ENCODE data around the gene TBC1D32.
"Not testable (repeated sequence)": the region's sequence is repeated elsewhere in the genome, so short reads cannot be mapped to it uniquely, and the experiment has no call there.

TBC1D32 gene

DNA sequence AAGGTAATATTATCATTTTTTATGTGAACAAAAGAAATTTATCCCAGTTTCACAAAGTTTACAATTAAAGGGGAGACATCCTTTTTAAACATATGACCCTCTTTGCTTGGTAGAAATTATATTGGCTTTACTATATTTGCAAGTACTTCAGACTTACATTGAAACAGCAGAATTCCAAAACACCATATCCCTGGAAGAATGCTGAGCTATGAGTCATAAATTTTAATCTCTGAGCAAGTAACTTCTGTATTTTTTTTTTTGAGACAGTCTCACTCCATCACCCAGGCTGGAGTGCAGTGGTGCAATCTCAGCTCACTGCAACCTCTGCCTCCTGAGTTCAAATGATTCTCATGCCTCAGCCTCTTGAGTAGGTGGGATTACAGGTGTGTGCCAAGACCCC lies 240.4 kb downstream of the TBC1D32 start:
- no peak for DNase-seq

DNA sequence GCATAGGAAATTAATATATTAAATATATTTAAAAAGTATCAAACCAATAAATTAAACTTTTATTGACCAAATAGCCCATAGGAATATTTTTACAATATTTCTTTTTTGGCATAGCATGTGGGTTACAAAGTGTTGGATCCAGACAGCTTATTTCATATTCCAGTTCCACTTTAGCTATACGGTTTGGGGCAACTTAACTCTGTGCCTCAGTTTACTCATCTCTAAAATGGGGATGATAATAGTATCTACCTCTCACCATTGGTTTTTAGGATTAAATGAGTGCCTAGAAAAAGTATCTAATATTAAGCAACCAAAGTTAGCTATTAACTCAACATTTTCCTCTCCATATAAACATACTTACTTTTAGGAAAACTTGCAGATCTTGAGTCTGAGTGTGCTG lies 243.8 kb downstream of the TBC1D32 start:
- DNase-seq, result no peak

DNA sequence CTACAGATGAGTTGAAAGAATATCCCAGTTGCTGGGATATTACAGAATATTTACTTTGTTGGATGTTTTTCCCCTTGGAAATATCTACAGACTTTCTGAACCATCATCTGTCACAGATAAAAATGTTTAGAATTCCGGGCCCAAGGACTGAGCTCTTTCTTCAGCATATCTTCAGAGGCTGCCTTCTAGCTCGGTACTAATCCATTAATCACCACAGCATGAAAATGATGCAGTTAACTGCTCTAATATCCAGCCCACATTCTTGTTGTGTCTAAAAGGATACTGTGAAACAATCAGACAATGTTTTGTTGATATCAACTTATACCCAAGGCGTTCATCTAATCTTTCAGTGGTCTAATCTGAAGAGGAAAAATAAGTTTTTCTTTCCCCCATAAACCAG lies 247.4 kb downstream of the TBC1D32 start:
- DNase-seq, result no peak

DNA sequence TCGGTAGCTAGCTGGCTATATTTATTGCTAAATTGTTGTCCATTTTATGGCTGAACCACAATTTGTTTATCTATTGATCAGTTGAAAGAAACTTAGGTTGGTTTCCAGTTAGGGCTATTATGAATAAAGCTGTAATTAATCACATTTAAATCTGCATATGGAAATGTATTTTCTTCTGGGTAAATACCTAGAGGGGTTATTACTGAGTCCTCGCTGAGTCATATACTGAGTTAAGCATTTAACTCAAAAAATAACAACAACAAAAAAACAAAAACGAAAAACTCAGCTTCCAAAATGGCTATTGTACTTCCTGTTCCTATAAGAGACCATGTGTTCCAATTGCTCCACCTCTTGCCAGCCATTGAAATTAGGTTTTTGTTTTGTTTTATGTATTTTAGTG lies 258.2 kb downstream of the TBC1D32 start:
- no peak for DNase-seq

DNA sequence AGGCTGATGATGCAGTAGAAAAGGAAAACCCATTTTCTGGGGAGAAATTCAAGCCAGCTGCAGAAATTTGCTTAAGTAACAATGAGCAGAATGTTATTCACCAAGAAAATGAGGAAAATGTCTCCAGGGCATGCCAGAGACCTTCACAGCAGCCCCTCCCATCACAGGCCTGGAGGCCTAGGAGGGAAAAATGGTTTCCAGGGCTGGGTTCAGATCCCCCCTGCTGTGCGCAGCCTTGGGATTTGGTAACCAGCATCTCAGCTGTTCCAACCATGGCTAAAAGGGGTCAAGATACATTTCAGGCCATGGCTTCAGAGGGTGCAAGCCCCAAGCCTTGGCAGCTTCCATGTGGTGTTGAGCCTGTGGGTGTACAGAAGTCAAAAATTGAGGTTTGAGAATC lies 265.5 kb downstream of the TBC1D32 start:
- not testable (repeated sequence) for DNase-seq

DNA sequence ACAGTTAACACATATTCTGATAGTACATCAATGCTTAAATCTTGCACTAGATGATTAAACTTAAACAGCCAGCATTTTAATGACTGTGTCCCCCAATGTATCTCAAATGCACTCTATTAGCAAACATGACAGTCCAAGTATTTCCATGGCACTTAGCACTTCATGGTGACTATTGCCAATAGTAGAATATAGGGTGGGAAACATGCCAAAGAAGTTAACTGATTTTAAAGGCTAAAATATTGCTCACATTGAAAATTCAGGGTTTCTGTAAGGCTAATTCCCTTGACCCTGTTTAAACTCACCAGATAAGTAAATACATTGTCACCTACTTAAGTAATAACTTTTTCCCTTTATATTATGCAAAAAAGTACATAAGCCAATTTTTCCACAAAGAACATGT lies 266.9 kb downstream of the TBC1D32 start:
- DNase-seq, result no peak

DNA sequence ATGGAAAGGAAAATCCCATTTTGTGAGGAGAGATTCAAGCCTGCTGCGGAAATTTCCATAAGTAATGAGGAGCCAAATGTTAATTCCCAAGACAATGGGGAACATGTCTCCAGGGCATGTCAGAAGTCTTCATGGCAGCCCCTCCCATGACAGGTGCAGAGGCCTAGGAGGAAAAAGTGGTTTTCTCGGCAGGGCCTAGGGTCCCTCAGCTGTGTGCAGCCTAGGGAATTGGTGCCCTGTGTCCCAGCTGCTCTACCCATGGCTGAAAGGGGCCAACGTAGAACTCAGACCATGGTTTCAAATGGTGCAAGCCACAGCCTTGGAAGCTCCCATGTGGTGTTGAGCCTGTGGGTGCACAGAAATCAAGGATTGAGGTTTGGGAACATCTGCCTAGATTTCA lies 269.9 kb downstream of the TBC1D32 start:
- no peak for DNase-seq

DNA sequence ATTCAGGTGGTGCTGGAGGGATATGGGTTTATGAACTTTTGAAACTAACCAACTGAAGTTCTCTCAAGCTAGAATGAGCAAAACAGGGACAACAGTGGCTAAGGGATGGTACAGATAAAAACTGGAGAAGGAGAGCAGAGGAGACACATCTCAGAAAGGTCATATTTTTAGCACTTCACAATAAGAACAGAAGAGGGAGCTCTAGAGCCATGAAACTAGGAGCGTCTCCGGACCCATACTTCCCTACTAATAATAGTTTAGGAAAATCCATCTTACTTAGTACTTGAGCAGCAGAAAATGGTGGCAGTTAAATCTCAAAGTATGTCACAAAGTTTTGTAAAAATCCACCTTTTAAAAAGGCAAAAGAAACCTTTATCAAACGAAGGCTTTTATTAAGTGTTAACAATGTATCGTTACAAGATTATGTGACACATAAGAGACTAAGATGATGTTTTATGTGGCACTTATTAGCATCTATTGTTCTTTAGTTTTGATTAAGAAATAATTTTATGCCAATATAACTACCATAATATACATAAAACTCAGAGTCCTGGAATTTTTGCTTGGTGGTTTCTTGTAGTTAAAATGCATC lies 278.6 kb downstream of the TBC1D32 start:
- peak; percentile 66 to 71 for DNase-seq

DNA sequence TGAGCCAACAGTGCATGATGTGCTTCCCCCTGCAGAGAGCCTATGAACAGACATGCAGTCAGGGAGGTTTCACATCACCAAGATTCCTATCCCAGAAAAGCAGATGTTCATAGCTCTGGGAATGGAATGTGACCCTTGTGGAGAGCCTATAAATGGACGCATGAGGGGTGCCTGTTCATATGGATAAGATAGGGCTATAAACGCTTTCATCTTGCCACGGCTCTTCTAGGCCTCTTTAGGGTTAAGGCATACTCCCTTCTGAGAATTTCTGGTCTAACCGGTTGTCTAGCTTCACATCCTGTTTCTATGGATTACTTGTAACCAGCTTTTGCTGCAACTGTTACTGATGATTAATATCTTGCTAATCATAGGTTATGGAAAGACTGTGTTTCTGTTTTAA lies 285.7 kb downstream of the TBC1D32 start:
- DNase-seq, result not testable (repeated sequence)

DNA sequence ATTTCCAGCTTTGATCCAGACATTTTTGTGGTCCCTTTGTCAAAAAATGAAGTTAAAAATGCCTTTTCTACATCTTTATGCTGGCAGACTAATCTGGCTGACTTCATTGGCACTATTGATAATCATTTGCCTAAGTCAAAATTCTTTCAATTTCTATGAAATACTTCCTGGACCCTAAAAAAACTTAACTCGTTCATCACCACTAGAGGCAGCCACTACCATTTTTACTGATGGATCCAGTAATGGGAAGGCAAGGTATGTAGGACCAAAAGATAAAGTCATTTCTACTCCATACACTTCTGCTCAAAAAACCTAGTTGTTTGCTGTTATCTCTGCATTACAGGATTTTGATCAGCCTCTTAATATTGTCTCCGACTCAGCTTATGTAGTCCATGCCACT lies 289.4 kb downstream of the TBC1D32 start:
- not testable (repeated sequence) for DNase-seq

DNA sequence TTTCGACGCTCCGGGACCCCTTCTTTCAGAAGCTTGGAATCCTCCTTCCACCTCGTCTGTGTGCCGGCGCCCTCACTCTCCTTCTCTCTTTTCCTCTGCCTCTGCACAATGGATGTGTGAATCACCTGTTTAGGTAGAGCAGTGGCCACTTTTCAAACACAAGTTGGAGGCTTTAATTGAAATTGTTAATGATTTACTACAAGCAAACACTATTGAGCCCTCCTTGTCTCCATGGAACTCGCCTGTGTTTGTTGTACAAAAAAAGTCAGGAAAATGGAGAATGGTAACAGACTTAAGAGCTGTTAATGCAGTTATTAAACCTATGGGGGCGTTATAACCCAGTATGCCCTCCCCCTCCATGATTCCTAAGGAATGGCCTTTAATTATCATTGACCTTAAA lies 290.6 kb downstream of the TBC1D32 start:
- DNase-seq, result not testable (repeated sequence)

DNA sequence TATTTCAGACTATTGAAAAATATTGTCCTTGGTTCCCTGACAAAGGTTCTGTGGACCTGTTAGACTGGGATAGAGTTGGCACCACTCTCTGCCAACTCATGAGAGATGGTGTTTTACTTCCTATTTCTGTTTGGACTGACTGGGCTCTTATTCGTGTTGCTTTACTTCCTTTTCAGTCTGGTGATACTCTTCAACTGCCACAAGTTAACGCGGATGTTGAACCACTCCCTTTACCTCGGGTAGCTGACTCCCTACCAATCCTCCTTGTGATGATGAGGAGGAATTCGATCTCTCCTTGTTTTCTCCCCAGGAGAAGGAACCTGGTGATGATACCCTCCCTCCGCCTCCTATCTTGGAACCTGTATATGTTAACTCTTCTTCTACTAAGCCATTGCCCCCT lies 291.1 kb downstream of the TBC1D32 start:
- DNase-seq, result not testable (repeated sequence)

DNA sequence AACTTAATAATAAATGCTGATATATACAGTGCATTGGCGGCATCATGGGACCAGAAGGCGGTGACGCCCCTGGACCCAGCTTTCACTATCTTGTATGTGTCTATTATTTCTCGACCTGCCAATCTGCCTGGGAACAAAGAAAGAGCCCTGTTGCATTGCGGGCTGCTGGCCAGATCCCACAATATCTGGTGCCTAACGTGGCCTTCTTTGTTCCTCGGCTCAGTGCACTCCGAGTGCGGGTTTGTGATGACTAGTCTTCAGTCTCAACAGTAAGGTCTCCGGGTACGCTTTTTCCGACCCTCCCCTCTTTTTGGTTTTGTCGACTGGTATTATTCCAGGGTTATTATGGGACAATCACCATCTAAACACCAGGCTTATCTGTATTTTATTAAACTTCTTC lies 291.5 kb downstream of the TBC1D32 start:
- DNase-seq, result no peak

DNA sequence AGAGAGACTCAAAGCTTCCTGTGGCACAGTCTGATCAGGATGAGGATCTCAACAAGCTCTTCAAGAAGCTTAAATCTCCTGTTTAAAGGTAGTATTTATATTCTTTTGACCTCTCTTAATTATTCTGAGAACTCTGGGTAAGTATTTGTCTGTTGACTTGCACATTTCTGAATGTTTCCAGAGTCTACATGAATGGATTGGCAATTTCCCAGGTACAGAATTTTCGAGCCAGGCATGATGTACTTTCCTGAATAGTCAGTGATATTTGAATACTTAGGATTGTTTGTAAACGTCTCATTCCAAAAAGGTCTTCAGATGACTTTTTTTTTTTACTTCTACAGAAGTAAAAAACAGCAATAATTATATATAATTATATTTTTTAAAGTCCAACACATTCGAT lies 293.4 kb downstream of the TBC1D32 start:
- no peak for DNase-seq

DNA sequence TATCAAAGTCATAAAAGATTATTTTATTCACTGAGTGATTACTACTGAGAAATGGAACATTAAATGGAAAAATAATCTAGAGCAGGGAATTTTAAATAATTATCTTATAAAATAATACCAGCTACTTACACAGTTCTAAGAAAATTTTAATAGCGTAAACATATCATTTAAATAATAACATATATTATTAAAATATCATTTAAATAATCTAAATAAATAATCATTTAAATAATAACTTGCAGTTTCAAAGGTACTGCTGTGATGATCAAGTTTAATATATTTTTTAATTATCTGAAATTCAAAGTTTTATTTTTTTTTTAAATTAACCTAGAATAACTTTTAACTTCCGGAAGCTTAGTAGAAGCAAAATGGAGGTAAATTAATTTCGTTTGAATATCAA lies 301.2 kb downstream of the TBC1D32 start:
- no peak for DNase-seq

DNA sequence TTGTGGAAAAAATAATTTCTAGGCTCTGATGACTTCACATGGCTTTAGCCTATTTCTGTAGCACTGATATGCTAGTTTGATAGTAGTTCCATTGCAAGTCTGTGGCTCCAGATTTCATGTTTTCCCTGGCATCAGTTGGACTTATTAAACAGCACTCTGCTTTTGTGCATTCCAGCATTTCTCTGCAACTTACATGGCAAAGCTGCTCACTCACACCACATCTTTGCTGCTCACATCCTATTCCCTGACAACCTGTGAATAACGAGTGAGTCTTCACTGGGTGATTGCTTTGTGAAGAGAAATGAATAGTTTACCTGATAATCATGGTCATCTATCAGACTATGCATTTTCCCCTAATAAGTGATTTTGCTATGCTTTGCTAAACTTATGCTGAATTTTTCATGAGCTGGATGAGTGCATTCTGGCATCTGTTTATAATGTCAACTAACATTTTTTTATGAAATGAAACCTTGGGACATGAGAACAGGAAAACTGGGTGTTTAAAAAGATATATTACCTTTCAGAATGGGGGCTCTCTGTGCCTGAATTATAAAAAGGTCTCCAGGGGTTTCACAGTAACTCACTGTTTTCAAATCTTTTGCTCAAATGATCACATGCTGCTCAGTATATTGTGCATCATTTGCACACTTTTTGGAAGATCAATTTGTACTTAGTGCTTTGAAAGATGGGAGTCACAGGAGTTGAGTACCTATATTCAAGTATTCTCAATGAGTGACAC lies 301.8 kb downstream of the TBC1D32 start:
- no peak for DNase-seq

Measured in AML-193 (cell line).